Measurements from ENCODE around the gene ZCCHC18.

- TF ChIP-seq REST (IDR thresholded peaks at IDR 0.05; ENCODE audit: insufficient read depth in 1 of 2, low read depth in 2 of 2, low read length in 2 of 2) (no peak), SIN3A (IDR thresholded peaks at IDR 0.05; ENCODE audit: borderline replicate concordance, insufficient read depth, low read length) (no peak), POLR2AphosphoS5 (IDR thresholded peaks at IDR 0.05; ENCODE audit: low read depth, low read length) (no peak), TAF1 (IDR thresholded peaks at IDR 0.05; ENCODE audit: borderline replicate concordance, insufficient read depth, low read length) (no peak), FOXP2 (optimal IDR thresholded peaks at IDR 0.05; ENCODE audit: borderline replicate concordance, extremely low read depth, extremely low read length, insufficient read depth) (no peak)
Observed at GRCh38 chrX:104151037-104151436, 38.7 kb downstream of the ZCCHC18 start.
